HCT116 (cell line): ENCODE data around the gene NELFB. TPM values are rescaled to one million over a fixed set of nuclear protein-coding genes. Genes with fewer than 3 reads are reported as not detected.

Experiments used
- ATAC-seq: fragments of 200-7000 bp; cut with Tn5 transposase; 2 replicates; pipeline ENCODE4 v1.9.1; 2020; ENCODE audit warnings: mild to moderate bottlenecking, moderate library complexity
- BruUV-seq: library from RNA; stranded (reverse); fragments of 400-500 nt; replicated peaks from 2 replicates; lab custom pipeline; 2021; lab: Mats Ljungman, UMichigan
- CTCF ChIA-PET: fragments of 300-600 bp; sonication (Branson Sonifier 250); formaldehyde crosslinking; loops from one replicate; lab custom pipeline; 2021; ENCODE audit warnings: antibody characterized with exemption; lab: Charles Lee
- POLR2A ChIA-PET: fragments of 300-600, 350-600 bp; sonication (Branson Sonifier 250); formaldehyde crosslinking; loops from one replicate; lab custom pipeline; 2021; ENCODE audit warnings: antibody characterized with exemption; lab: Charles Lee
- RAD21 ChIA-PET, 2 experiments: fragments of 300-600 bp; sonication (Branson Sonifier 250); formaldehyde crosslinking; loops; one replicate each; lab custom pipeline; 2023; ENCODE audit warnings: low total read pairs in 2 of 2; ENCODE audit not compliant: uncharacterized antibody in 2 of 2, unreplicated experiment in 2 of 2, low non-redundant PET in 1 of 2; lab: Charles Lee
- DNase-seq: peaks from one replicate; pipeline ENCODE4 v3.0.0-alpha.2; 2010; ENCODE audit warnings: low read depth, low spot score
- H2AFZ ChIP-seq: fragments of 200-600 bp; shearing (Covaris generic), sonication (generic); 2 replicates; pipeline ENCODE4 v1.6.1; 2017; ENCODE audit warnings: low read depth, mixed run types, mixed read lengths, antibody characterized with exemption, low read length; ENCODE audit not compliant: poor library complexity, severe bottlenecking
- H3K27ac ChIP-seq: 2 replicates; pipeline ENCODE4 v1.5.1; 2012; ENCODE audit warnings: low read depth, low read length
- H3K27me3 ChIP-seq: fragments of 200-600 bp; sonication (generic); 2 replicates; pipeline ENCODE4 v1.6.1; 2016; ENCODE audit warnings: mixed run types, low read length, mixed read lengths; ENCODE audit not compliant: insufficient read depth
- H3K36me3 ChIP-seq, 2 experiments: fragments of 200-500 bp in 1 of 2; fragments of 200-600 bp in 1 of 2; sonication (Bioruptor generic) in 1 of 2; sonication (generic) in 1 of 2; 2 replicates each; pipeline versions ENCODE4 v1.5.1 to v1.6.1; 2014 to 2016; ENCODE audit warnings: low read length in 2 of 2, inconsistent platforms in 1 of 2, mixed read lengths in 1 of 2, mixed run types in 1 of 2; ENCODE audit not compliant: insufficient read depth in 2 of 2, control insufficient read depth in 1 of 2
- H3K4me1 ChIP-seq, 2 experiments: fragments of 200-600 bp in 1 of 2; sonication (generic) in 1 of 2; 2 replicates each; pipeline versions ENCODE4 v1.5.1 to v1.6.1; 2012 to 2017; ENCODE audit warnings: low read length in 2 of 2, inconsistent platforms in 1 of 2, mild to moderate bottlenecking in 1 of 2, mixed read lengths in 1 of 2, mixed run types in 1 of 2, moderate library complexity in 1 of 2; ENCODE audit not compliant: insufficient read depth in 2 of 2, control insufficient read depth in 1 of 2
- H3K4me2 ChIP-seq: fragments of 200-600 bp; sonication (generic); 2 replicates; pipeline ENCODE4 v1.6.1; 2017; ENCODE audit warnings: mixed run types, low read length, mixed read lengths
- H3K4me3 ChIP-seq, 2 experiments: fragments of 200-600 bp in 1 of 2; sonication (generic) in 1 of 2; replicated peaks in 1 of 2; 2 replicates each; pipeline ENCODE4 v1.5.1; 2011 to 2016; ENCODE audit warnings: low read length in 2 of 2, control low read depth in 1 of 2, low read depth in 1 of 2, mild to moderate bottlenecking in 1 of 2, mixed read lengths in 1 of 2, mixed run types in 1 of 2
- H3K79me2 ChIP-seq: fragments of 200-600 bp; sonication (generic); 2 replicates; pipeline ENCODE4 v1.6.1; 2017; ENCODE audit warnings: mild to moderate bottlenecking, mixed run types, low read length, moderate library complexity, mixed read lengths; ENCODE audit not compliant: insufficient read depth
- H3K9ac ChIP-seq: fragments of 200-600 bp; sonication (generic); 2 replicates; pipeline ENCODE4 v1.6.1; 2016; ENCODE audit warnings: low read length, mixed read lengths
- H3K9me2 ChIP-seq: fragments of 200-600 bp; sonication (generic), shearing (Covaris generic); 2 replicates; pipeline ENCODE4 v1.6.1; 2017; ENCODE audit warnings: mixed run types, mild to moderate bottlenecking, moderate library complexity; ENCODE audit not compliant: insufficient read depth
- H3K9me3 ChIP-seq, 2 experiments: fragments of 200-500 bp in 1 of 2; fragments of 200-600 bp in 1 of 2; sonication (Bioruptor generic) in 1 of 2; sonication (generic) in 1 of 2; 2 replicates each; pipeline ENCODE4 v1.6.1; 2014 to 2017; ENCODE audit warnings: low read length in 2 of 2, mixed read lengths in 2 of 2, inconsistent platforms in 1 of 2, low read depth in 1 of 2, mild to moderate bottlenecking in 1 of 2, mixed run types in 1 of 2, moderate library complexity in 1 of 2; ENCODE audit not compliant: control insufficient read depth in 1 of 2, insufficient read depth in 1 of 2
- H4K20me1 ChIP-seq: fragments of 200-600 bp; sonication (generic), shearing (Covaris generic); 2 replicates; pipeline ENCODE4 v1.6.1; 2017; ENCODE audit warnings: mixed run types, mild to moderate bottlenecking, moderate library complexity; ENCODE audit not compliant: insufficient read depth
- ATF3 ChIP-seq: IDR thresholded peaks from 2 replicates; pipeline ENCODE4 v1.6.1; 2012
- CBX3 ChIP-seq: IDR thresholded peaks from 2 replicates; pipeline ENCODE4 v1.6.1; 2012; ENCODE audit warnings: low read depth
- CEBPB ChIP-seq: IDR thresholded peaks from 2 replicates; pipeline ENCODE4 v1.6.1; 2012; ENCODE audit warnings: low read depth
- EGR1 ChIP-seq: IDR thresholded peaks from 2 replicates; pipeline ENCODE4 v1.6.1; 2012; ENCODE audit warnings: low read depth
- ELF1 ChIP-seq: IDR thresholded peaks from 2 replicates; pipeline ENCODE4 v1.6.1; 2012; ENCODE audit warnings: low read depth, borderline replicate concordance
- FOSL1 ChIP-seq: IDR thresholded peaks from 2 replicates; pipeline ENCODE4 v1.6.1; 2012; ENCODE audit warnings: low read depth
- POLR2A ChIP-seq: IDR thresholded peaks from 2 replicates; pipeline ENCODE4 v1.7.0; 2011; ENCODE audit warnings: borderline replicate concordance; ENCODE audit not compliant: insufficient read depth, insufficient read length; ENCODE audit errors: extremely low read depth
- SIN3A ChIP-seq: IDR thresholded peaks from 2 replicates; pipeline ENCODE4 v1.6.1; 2012; ENCODE audit warnings: low read depth
- SP1 ChIP-seq: IDR thresholded peaks from 2 replicates; pipeline ENCODE4 v1.6.1; 2012; ENCODE audit warnings: low read depth
- SRF ChIP-seq: IDR thresholded peaks from 2 replicates; pipeline ENCODE4 v1.6.1; 2012; ENCODE audit warnings: low read depth
- YY1 ChIP-seq: IDR thresholded peaks from 2 replicates; pipeline ENCODE4 v1.6.1; 2011; ENCODE audit warnings: low read length, low read depth, moderate library complexity, mild to moderate bottlenecking; ENCODE audit not compliant: insufficient replicate concordance; ENCODE audit errors: extremely low read depth
- ZBTB33 ChIP-seq: IDR thresholded peaks from 2 replicates; pipeline ENCODE4 v1.6.1; 2011; ENCODE audit warnings: mild to moderate bottlenecking, low read length, moderate library complexity; ENCODE audit not compliant: insufficient replicate concordance; ENCODE audit errors: extremely low read depth
- ZFX ChIP-seq: fragments of 450-650 bp; IDR thresholded peaks from 2 replicates; pipeline ENCODE4 v1.6.1; 2017
- ZNF274 ChIP-seq: fragments of 200-500 bp; sonication (Bioruptor generic); IDR thresholded peaks from 2 replicates; pipeline ENCODE4 v1.6.1; 2014; ENCODE audit warnings: mild to moderate bottlenecking, low read depth, low read length, inconsistent platforms
- intact Hi-C: fragments of 100-400 bp; cut with micrococcal nuclease; formaldehyde crosslinking; loops from 2 replicates; pipeline ENCODE4 v1.10.0; 2022
- total RNA-seq: library from RNA; stranded (reverse); gene quantifications from one replicate; pipeline ENCODE4 v1.2.1, GENCODE V29; 2021; ENCODE audit not compliant: unreplicated experiment

Gene NELFB
- total RNA-seq, 1 experiment from 2014 or later: 86.4 TPM

GRCh38 chr9:137281345-137282116 lies 26.4 kb downstream of the NELFB start:
- intact Hi-C loops: loop anchor here (10.0 kb wide), 1 partner anchor 243 kb away; no protein-coding TSS in a partner anchor
- H3K79me2 ChIP-seq: peaks cover 34% of the 10 kb centered on the region
- no peak overlapping the region for H3K9ac ChIP-seq
- no peak overlapping the region for H2AFZ ChIP-seq
- no peak for DNase-seq
- no peak overlapping the region for H3K4me2 ChIP-seq
- H3K27ac ChIP-seq: no peak overlapping the region; the same call in 1 of the 2 replicates
- H3K27me3 ChIP-seq: no peaks in the 10 kb centered on the region
- H4K20me1 ChIP-seq: no peaks in the 10 kb centered on the region
- ChIA-PET RAD21 (no interaction called here), POLR2A (no interaction called here)
- no peak for TF ChIP-seq ZNF274
- no peak for TF ChIP-seq ZBTB33
- no peak for TF ChIP-seq YY1
- TF ChIP-seq CEBPB: no peak
- TF ChIP-seq SIN3A: no peak
- TF ChIP-seq SRF: no peak
- no peak for TF ChIP-seq FOSL1
- no peak for TF ChIP-seq POLR2A
- no peak for TF ChIP-seq ATF3
- TF ChIP-seq EGR1: no peak
- no peak for TF ChIP-seq ELF1
- no peak for TF ChIP-seq SP1
- TF ChIP-seq CBX3: no peak
- TF ChIP-seq ZFX: no peak
- TF ChIP-seq, all 23 proteins: peak for 0
- ATAC-seq: no peak
- CTCF ChIA-PET: no interaction called here
- BruUV-seq: no TSS peak
- Histone ChIP-seq H3K36me3 (peaks cover 0 to 13% of the 10 kb centered on the region in 2 experiments; a peak in 3 of 4 replicates), H3K4me3 (no peak overlapping the region), H3K9me2 (no peaks in the 10 kb centered on the region), H3K9me3 (no peaks in the 10 kb centered on the region), H3K4me1 (peaks cover 7 to 17% of the 10 kb centered on the region in 2 experiments)
